OCI-LY1 (cell line): ENCODE results near the gene LGALS12.

Experiments used
- EZH2 ChIP-seq: fragments of 200-600 bp; sonication (generic), shearing (Covaris generic); IDR thresholded peaks from 2 replicates; pipeline ENCODE4 v1.8.0; 2017; ENCODE audit warnings: borderline replicate concordance, mixed run types, mild to moderate bottlenecking, antibody characterized with exemption, low read length, moderate library complexity, mixed read lengths
- TF ChIP-seq, protein P1 (sequence below): fragments of 200-600 bp; sonication (generic), shearing (Covaris generic); IDR thresholded peaks from 2 replicates; pipeline ENCODE4 v1.5.1; 2017; ENCODE audit warnings: mild to moderate bottlenecking, antibody characterized with exemption, low read length, moderate library complexity, mixed read lengths

DNA sequence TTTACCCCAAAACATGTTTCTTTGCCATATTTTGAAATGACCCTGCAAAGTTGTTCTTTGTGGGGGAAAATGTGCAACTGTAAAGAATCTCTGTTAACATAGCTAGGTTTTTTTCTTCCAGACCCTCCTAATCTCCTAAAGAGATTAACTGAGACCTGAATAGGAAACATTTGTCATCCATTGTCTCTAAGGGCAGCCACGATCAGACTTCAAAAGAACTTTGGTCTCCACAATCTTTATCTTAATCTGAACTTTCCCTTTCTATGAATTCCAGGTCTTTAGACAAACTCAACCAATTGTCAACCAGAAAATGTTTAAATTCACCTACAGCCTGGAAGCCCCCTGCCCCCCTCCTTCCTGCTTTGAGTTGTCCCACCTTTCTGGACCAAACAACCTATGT is 4.6 kb upstream of the LGALS12 start:
- TF ChIP-seq, protein P1, sequence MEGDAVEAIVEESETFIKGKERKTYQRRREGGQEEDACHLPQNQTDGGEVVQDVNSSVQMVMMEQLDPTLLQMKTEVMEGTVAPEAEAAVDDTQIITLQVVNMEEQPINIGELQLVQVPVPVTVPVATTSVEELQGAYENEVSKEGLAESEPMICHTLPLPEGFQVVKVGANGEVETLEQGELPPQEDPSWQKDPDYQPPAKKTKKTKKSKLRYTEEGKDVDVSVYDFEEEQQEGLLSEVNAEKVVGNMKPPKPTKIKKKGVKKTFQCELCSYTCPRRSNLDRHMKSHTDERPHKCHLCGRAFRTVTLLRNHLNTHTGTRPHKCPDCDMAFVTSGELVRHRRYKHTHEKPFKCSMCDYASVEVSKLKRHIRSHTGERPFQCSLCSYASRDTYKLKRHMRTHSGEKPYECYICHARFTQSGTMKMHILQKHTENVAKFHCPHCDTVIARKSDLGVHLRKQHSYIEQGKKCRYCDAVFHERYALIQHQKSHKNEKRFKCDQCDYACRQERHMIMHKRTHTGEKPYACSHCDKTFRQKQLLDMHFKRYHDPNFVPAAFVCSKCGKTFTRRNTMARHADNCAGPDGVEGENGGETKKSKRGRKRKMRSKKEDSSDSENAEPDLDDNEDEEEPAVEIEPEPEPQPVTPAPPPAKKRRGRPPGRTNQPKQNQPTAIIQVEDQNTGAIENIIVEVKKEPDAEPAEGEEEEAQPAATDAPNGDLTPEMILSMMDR, result no peak
- no peak for TF ChIP-seq EZH2
